Keratinocyte (primary cell): ENCODE data around the gene CCNY. TPM values are rescaled to one million over a fixed set of nuclear protein-coding genes. Genes with fewer than 3 reads are reported as not detected.

Source experiments
- DNase-seq: peaks from one replicate; pipeline ENCODE4 v3.0.0-alpha.2; 2011; ENCODE audit warnings: low read depth, missing footprints, low spot score
- FAIRE-seq: peaks from 2 replicates; lab custom pipeline; 2011; peaks lifted over from hg19 to GRCh38; lab: Jason Lieb, UNC
- H2AFZ ChIP-seq: 2 replicates; pipeline ENCODE4 v1.6.0; 2012; ENCODE audit warnings: low read length, control low read depth, inconsistent platforms; ENCODE audit not compliant: control insufficient read depth
- H3K27ac ChIP-seq: 2 replicates; pipeline ENCODE4 v1.5.1; 2011; ENCODE audit warnings: low read length; ENCODE audit not compliant: control insufficient read depth, insufficient read depth
- H3K27me3 ChIP-seq: 3 replicates; pipeline ENCODE4 v1.6.0; 2011; ENCODE audit warnings: low read length; ENCODE audit not compliant: control insufficient read depth, insufficient read depth; ENCODE audit errors: extremely low read depth
- H3K36me3 ChIP-seq, 2 experiments: 2 replicates in 1 of 2; 3 replicates in 1 of 2; pipeline ENCODE4 v1.5.1; 2011; ENCODE audit warnings: low read length in 2 of 2, mild to moderate bottlenecking in 1 of 2; ENCODE audit not compliant: control insufficient read depth in 2 of 2, insufficient read depth in 2 of 2; ENCODE audit errors: extremely low read depth in 1 of 2
- H3K4me1 ChIP-seq: 3 replicates; pipeline ENCODE4 v1.5.1; 2011; ENCODE audit warnings: low read length; ENCODE audit not compliant: control insufficient read depth, insufficient read depth; ENCODE audit errors: extremely low read depth
- H3K4me2 ChIP-seq: 3 replicates; pipeline ENCODE4 v1.6.0; 2011; ENCODE audit warnings: low read depth, low read length; ENCODE audit not compliant: control insufficient read depth, insufficient read depth; ENCODE audit errors: extremely low read depth
- H3K4me3 ChIP-seq, 3 experiments: fragments of 200-600 bp in 1 of 3; sonication (generic) in 1 of 3; 2 replicates in 2 of 3; 3 replicates in 1 of 3; pipeline ENCODE4 v1.5.1; 2011 to 2016; ENCODE audit warnings: low read length in 3 of 3, mild to moderate bottlenecking in 3 of 3, control low read depth in 2 of 3, inconsistent platforms in 1 of 3, low read depth in 1 of 3, mixed read lengths in 1 of 3, mixed run types in 1 of 3, moderate library complexity in 1 of 3; ENCODE audit not compliant: control insufficient read depth in 2 of 3, insufficient read depth in 2 of 3; ENCODE audit errors: extremely low read depth in 1 of 3
- H3K79me2 ChIP-seq: 2 replicates; pipeline ENCODE4 v1.6.0; 2012; ENCODE audit warnings: low read length; ENCODE audit not compliant: control insufficient read depth, insufficient read depth
- H3K9ac ChIP-seq: 3 replicates; pipeline ENCODE4 v1.6.0; 2011; ENCODE audit warnings: low read length; ENCODE audit not compliant: control insufficient read depth, insufficient read depth; ENCODE audit errors: extremely low read depth
- H3K9me1 ChIP-seq: 3 replicates; pipeline ENCODE4 v1.6.0; 2011; ENCODE audit warnings: low read length; ENCODE audit not compliant: control insufficient read depth, insufficient read depth; ENCODE audit errors: extremely low read depth
- H3K9me3 ChIP-seq: 2 replicates; pipeline ENCODE4 v1.5.1; 2012; ENCODE audit warnings: low read depth, low read length; ENCODE audit not compliant: control insufficient read depth
- H4K20me1 ChIP-seq: 3 replicates; pipeline ENCODE4 v1.6.0; 2011; ENCODE audit warnings: low read length; ENCODE audit not compliant: control insufficient read depth, insufficient read depth; ENCODE audit errors: extremely low read depth
- CTCF ChIP-seq, 3 experiments: IDR thresholded peaks in 1 of 3; conservative IDR thresholded peaks in 1 of 3; optimal IDR thresholded peaks in 1 of 3; 2 replicates in 2 of 3; 3 replicates in 1 of 3; pipeline versions ENCODE3 to v1.5.1; 2011; ENCODE audit warnings: low read length in 3 of 3, mild to moderate bottlenecking in 3 of 3, moderate library complexity in 2 of 3, control low read depth in 1 of 3, inconsistent platforms in 1 of 3; ENCODE audit not compliant: insufficient read depth in 2 of 3; ENCODE audit errors: extremely low read depth in 1 of 3
- EZH2 ChIP-seq: IDR thresholded peaks from one replicate; pipeline ENCODE4 v1.6.1; 2012; ENCODE audit warnings: inconsistent platforms, mild to moderate bottlenecking, low read length, moderate library complexity
- dilution Hi-C: fragments of 300-500 bp; cut with MboI; formaldehyde crosslinking; loops from one replicate; pipeline ENCODE4 v1.7.0; 2020; ENCODE audit warnings: low sequenced_read_pairs; ENCODE audit not compliant: extremely low pct_ligation_motif_present
- polyA plus RNA-seq, 5 experiments: library from polyadenylated mRNA; depleted of rRNA in 3 of 5; stranded (reverse) in 3 of 5; stranded (forward) in 1 of 5; unstranded in 1 of 5; fragments of >200 nt; gene quantifications; 1 replicate in 1 of 5; 2 replicates in 3 of 5; 3 replicates in 1 of 5; pipeline versions ENCODE4 v1.2.1 to v1.2.3, GENCODE V29; 2011 to 2012; ENCODE audit warnings: missing spikeins in 2 of 5, low read depth in 1 of 5, low replicate concordance in 1 of 5

Gene CCNY
- polyA plus RNA-seq, 1 donor (not counting 4 experiments of a cell fraction or from before 2014, with no cell fraction given), result 58.9 TPM

GRCh38 chr10:35391153-35391953 lies 55.0 kb downstream of the CCNY start:
- TF ChIP-seq EZH2, result no peak
- TF ChIP-seq CTCF (optimal IDR thresholded peaks at IDR 0.05 in 1 of 3, IDR thresholded peaks at IDR 0.05 in 1 of 3, conservative IDR thresholded peaks at IDR 0.05 in 1 of 3; ENCODE audit: extremely low read depth in 1 of 3, insufficient read depth in 2 of 3, low read length in 3 of 3), result no peak
- H3K4me2 ChIP-seq, result no peak overlapping the region
- peaks cover 19% of the 10 kb centered on the region for H3K4me1 ChIP-seq
- no peak overlapping the region for H3K27ac ChIP-seq
- peaks cover 83% of the 10 kb centered on the region for H3K79me2 ChIP-seq
- no peaks in the 10 kb centered on the region for H3K9me3 ChIP-seq
- no peaks in the 10 kb centered on the region for H3K36me3 ChIP-seq
- H4K20me1 ChIP-seq, result peaks cover 9% of the 10 kb centered on the region
- no peak overlapping the region for H2AFZ ChIP-seq
- FAIRE-seq, result no peak
- no peak overlapping the region for H3K9ac ChIP-seq
- H3K4me3 ChIP-seq, result no peak overlapping the region
- H3K27me3 ChIP-seq, result no peaks in the 10 kb centered on the region
- no peaks in the 10 kb centered on the region for H3K9me1 ChIP-seq
- DNase-seq, result no peak
- dilution Hi-C loops, result no loop called here

GRCh38 chr10:35391954-35392262 lies 55.6 kb downstream of the CCNY start:
- H3K79me2 ChIP-seq, result peaks cover 83% of the 10 kb centered on the region
- dilution Hi-C loops, result no loop called here
- DNase-seq (no peak), FAIRE-seq (no peak)
- H2AFZ ChIP-seq, result no peak overlapping the region
- H3K9me3 ChIP-seq, result no peaks in the 10 kb centered on the region
- no peak overlapping the region for H3K27ac ChIP-seq
- peaks cover 9% of the 10 kb centered on the region for H4K20me1 ChIP-seq
- H3K9ac ChIP-seq, result no peak overlapping the region
- H3K9me1 ChIP-seq, result no peaks in the 10 kb centered on the region
- no peak overlapping the region for H3K4me3 ChIP-seq
- H3K36me3 ChIP-seq, result no peaks in the 10 kb centered on the region
- H3K4me2 ChIP-seq, result no peak overlapping the region
- no peaks in the 10 kb centered on the region for H3K27me3 ChIP-seq
- TF ChIP-seq CTCF (optimal IDR thresholded peaks at IDR 0.05 in 1 of 3, IDR thresholded peaks at IDR 0.05 in 1 of 3, conservative IDR thresholded peaks at IDR 0.05 in 1 of 3; ENCODE audit: extremely low read depth in 1 of 3, insufficient read depth in 2 of 3, low read length in 3 of 3), result no peak
- TF ChIP-seq EZH2, result no peak
- peaks cover 14% of the 10 kb centered on the region for H3K4me1 ChIP-seq
